ENCODE measurements around the gene MMP20.

Gene MMP20

GRCh38 chr11:102552447-102553194 lies 72.5 kb downstream of the MMP20 start:
- no peak for DNase-seq

- DNase-seq = no peak
Measured at GRCh38 chr11:102552020-102552419, 73.1 kb downstream of the MMP20 start.

DNA sequence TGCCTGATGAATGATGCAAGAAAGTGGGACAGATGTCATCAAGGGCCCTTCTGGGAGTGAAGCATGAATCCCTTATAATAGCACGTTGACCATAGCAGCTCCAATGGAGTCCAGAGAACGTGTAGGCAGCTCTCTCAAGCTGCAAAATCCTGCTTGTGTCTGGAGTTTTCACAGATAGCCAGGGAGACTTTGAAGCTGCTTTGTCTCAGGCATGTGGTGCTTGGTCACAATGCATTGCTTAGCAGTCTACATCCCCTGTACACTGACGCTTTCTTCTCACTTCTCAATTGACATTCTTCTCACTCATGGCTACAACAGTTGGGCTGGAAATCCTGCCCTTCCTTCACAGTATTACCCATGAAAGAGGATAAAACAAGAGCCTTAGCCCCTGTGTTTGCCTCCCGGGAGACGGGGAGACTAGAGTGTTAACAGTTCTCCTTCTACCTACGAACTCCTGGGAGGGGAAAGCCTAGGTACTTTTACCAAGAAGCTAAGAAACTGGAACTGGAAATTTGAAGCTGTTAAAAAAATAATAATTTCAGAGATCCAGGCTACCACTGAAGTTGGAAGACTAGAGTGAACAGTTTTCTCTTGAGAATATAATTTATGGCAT lies 73.9 kb downstream of the MMP20 start:
- DNase-seq = no peak

- DNase-seq = no peak
Measured at GRCh38 chr11:102546923-102547471, 78.1 kb downstream of the MMP20 start.

DNA sequence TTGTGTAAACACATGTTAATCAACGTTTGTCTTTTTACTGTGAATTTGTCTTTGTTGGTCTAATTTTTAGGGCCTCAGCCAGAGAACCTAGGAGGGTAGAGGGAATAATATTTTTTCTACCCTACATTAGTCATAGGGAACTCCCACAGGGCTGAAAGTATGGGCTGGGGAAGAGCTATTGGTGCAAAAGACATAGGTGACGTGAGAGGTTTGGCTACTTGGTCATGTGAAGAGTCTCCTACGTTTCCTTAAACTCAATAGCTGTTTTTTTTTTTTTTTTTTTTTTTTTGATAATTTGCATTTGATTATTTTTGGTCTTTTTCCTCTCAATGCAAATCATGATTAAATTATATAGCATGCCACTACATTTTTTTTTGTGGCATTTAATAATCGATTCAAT lies 78.7 kb downstream of the MMP20 start:
- DNase-seq = no peak

DNA sequence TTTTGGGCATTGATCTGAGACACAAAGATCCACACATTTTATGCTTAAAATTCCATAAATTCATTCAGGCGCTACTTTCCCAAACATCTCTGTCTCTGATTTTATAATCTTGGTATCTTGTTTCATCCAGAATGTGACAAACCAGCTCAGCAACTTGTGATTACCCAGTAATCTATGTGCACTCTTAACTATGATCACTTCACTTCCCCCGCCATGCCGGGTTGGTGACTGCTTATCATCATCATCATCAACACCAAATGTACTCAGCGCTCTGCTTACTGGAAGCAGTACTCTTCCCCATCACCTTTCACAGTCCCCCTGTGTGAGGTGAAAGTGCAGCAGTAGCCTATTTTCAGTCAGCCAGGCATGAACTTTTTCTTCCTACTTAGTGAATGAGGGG lies 79.4 kb downstream of the MMP20 start:
- no peak for DNase-seq

DNA sequence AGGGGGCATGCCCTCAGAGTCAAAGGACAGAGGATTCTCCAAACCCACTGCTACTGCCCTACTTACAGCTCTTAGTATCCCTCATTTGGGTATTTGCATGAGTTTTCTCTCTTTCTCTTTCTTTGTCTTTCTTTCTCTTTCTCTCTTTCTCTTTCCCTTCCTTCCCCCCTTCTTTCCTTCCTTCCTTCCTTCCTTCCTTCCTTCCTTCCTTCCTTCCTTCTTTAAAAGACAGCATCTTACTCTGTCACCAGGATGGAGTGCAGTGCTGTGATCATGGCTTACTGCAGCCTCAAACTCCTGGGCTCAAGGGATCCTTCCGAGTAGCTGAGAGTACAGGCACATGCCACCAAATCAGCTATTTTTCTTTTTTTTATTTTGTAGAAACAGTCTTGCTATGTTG lies 80.5 kb downstream of the MMP20 start:
- no peak for DNase-seq

DNA sequence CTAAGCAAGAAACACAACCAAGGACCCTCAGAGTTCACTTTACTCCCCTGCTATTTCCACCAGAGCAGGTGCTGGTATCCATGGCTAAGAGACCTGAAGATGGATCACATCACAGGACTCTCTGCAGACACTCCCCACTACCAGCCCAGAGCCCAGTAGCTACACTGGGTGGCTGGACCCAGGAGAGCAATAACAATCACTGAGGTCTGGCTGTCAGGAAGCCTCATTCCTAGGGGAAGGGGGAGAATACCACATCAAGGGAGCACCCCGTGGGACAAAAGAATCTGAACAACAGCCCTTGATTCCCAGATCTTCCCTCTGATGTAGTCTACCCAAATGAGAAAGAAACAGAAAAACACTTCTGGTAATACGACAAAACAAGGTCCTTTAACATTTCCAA lies 85.6 kb downstream of the MMP20 start:
- DNase-seq = no peak

DNA sequence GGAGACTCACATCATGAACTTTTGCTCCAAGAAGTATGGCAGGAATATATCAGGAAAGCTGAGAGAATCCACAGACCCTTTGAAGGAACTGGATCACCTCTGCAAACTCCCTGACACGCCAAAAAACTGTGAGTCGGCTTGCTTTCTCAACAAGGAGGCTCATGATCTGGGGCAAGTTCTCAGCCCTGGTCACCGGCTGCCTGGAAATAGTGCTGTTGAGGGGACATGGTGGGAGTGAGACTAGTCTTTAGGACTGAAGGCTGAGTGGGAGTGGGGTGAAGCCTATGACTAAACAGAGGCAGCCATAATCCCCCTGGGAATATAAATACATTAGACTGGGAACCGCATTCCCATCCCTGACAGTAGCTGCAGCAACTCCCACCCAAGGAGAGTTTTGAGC lies 86.2 kb downstream of the MMP20 start:
- no peak for DNase-seq

GRCh38 chr11:102534261-102534872 lies 90.8 kb downstream of the MMP20 start:
- DNase-seq = no peak

DNA sequence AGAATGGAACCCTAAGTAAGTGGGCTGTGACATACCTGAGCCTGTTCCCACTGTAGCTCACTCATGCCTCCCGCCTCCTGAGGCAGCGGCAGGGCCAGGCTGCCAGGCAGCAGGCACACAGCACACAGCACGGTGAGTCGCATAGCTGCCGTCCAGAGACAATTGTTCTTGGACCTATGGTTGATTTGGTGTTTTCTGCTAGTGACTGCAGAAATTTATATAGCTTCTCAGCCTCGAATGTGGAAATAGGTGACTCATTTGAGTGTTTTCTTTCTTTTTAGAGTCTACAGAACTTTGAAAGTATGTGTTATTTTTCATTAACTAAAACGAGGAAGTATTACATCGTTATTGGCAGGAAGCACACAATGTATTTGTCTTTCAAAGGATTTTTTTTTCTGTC lies 94.6 kb downstream of the MMP20 start, which contains the start of gene MMP7:
Gene MMP7, minus strand, starts transcription at position 190 of the 400 bp plus-strand sequence. Its CDS starts 47 bp downstream, at position 143.
- DNase-seq = no peak

DNA sequence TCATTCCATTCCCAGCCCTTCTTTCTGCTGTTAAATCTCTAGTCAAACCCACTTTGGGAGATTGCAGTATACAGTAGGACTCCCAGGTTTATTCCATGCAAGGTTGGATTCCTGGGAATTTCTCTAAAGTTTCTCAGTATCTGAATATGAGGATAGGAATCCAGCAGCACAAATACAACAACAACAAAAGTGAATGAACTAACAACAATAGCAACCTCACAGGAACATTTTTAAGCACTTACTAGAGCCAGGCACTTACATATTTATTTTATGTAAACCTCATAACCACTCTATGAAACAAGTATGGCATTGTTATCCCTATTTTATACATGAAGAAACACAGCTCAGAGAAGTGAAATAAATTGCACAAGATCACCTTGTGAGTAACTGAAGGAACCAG lies 96.5 kb downstream of the MMP20 start:
- no peak for DNase-seq

DNA sequence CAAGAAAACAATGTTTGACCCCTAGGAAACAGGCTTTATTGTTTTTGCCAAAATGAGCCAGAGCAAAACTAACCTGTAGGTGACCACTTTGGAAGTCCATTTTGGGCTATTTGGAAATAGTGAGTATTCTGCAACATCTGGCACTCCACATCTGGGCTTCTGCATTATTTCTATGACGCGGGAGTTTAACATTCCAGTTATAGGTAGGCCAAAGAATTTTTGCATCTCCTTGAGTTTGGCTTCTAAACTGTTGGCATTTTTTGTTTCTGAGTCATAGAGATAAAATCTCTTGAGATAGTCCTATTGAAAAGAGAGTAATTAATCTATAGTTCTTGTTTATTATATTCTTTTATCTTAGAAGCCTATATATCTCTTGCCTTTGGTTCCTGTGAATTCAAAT lies 97.4 kb downstream of the MMP20 start:
- DNase-seq = no peak

GRCh38 chr11:102527041-102527440 lies 98.1 kb downstream of the MMP20 start:
- no peak for DNase-seq

All from T-helper 9 cell (primary cell).